PFSK-1 (cell line): ENCODE measurements around the gene ATP13A2.

ENCODE experiments used
- FOXP2 ChIP-seq: optimal IDR thresholded peaks from 2 replicates; pipeline ENCODE3; 2011; ENCODE audit warnings: borderline replicate concordance, control low read depth, inconsistent platforms; ENCODE audit not compliant: insufficient read depth; ENCODE audit errors: extremely low read length, extremely low read depth
- POLR2AphosphoS5 ChIP-seq: IDR thresholded peaks from 2 replicates; pipeline ENCODE4 v1.6.1; 2012; ENCODE audit warnings: low read depth, mild to moderate bottlenecking, control low read depth, low read length, moderate library complexity
- REST ChIP-seq, 2 experiments: IDR thresholded peaks; 2 replicates each; pipeline versions ENCODE4 v1.6.1 to v1.8.0; 2011 to 2012; ENCODE audit warnings: low read depth in 2 of 2, low read length in 2 of 2, control low read depth in 1 of 2, inconsistent platforms in 1 of 2, mild to moderate bottlenecking in 1 of 2, moderate library complexity in 1 of 2; ENCODE audit not compliant: insufficient read depth in 1 of 2
- SIN3A ChIP-seq: IDR thresholded peaks from 2 replicates; pipeline ENCODE4 v1.6.1; 2012; ENCODE audit warnings: mild to moderate bottlenecking, low read length, moderate library complexity, borderline replicate concordance; ENCODE audit not compliant: insufficient read depth
- TAF1 ChIP-seq: IDR thresholded peaks from 2 replicates; pipeline ENCODE4 v1.6.1; 2012; ENCODE audit warnings: low read length, control low read depth, borderline replicate concordance; ENCODE audit not compliant: insufficient read depth

- TF ChIP-seq POLR2AphosphoS5 (no peak), TAF1 (no peak), REST (IDR thresholded peaks at IDR 0.05; ENCODE audit: insufficient read depth in 1 of 2, low read depth in 2 of 2, low read length in 2 of 2) (no peak), SIN3A (no peak), FOXP2 (no peak)
Measured at GRCh38 chr1:16998589-16998988, 13.1 kb downstream of the ATP13A2 start.
